ENCODE measurements around the gene CD1C.

Gene CD1C

DNA sequence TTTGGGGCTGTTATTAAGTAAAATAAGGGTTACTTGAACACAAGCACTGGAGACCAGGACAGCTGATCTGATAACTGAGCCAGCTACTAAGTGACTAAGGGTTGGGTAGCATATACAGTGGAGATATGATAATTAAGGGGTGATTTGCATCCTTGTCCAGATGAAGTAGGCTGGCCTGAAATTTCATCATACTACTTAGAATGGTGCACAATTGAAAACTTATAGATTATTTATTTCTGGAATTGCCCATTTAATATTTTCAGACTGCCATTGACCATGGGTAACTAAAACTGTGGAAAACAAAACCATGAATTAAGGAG, 45.5 kb downstream of the CD1C start:
- TF ChIP-seq GATA2 (IDR thresholded peaks at IDR 0.05; ENCODE audit: low read depth, low read length) (no peak), GATA3 (IDR thresholded peaks at IDR 0.05; ENCODE audit: low read depth, low read length) (no peak)
